ENCODE results near the gene INPP5F.

Gene INPP5F

GRCh38 chr10:119713744-119714483, 11.9 kb upstream of the INPP5F start:
- no peak overlapping the region for H3K27ac ChIP-seq
- TF ChIP-seq ZFX (IDR thresholded peaks at IDR 0.05; ENCODE audit: borderline replicate concordance), result no peak
- TF ChIP-seq, protein P1, sequence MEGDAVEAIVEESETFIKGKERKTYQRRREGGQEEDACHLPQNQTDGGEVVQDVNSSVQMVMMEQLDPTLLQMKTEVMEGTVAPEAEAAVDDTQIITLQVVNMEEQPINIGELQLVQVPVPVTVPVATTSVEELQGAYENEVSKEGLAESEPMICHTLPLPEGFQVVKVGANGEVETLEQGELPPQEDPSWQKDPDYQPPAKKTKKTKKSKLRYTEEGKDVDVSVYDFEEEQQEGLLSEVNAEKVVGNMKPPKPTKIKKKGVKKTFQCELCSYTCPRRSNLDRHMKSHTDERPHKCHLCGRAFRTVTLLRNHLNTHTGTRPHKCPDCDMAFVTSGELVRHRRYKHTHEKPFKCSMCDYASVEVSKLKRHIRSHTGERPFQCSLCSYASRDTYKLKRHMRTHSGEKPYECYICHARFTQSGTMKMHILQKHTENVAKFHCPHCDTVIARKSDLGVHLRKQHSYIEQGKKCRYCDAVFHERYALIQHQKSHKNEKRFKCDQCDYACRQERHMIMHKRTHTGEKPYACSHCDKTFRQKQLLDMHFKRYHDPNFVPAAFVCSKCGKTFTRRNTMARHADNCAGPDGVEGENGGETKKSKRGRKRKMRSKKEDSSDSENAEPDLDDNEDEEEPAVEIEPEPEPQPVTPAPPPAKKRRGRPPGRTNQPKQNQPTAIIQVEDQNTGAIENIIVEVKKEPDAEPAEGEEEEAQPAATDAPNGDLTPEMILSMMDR (IDR thresholded peaks at IDR 0.05), result no peak

DNA sequence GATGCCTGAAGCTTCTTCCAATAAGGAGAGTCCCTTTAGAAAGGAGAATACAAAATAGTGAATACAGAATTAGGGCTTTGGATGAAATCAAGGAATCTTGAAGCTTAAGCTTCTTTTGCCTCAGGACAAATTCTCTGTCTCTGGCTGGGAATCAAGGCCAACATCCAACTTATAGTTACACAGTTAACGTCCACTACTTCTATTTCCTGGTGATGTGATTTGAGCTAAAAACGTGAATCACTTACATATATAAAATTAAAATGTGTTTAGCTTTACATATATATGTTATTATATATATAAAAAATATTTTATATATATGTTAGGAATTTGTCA, 11.4 kb upstream of the INPP5F start:
- TF ChIP-seq ZFX (IDR thresholded peaks at IDR 0.05; ENCODE audit: borderline replicate concordance), result no peak
- TF ChIP-seq, protein P1 (IDR thresholded peaks at IDR 0.05), result no peak
- no peak overlapping the region for H3K27ac ChIP-seq

DNA sequence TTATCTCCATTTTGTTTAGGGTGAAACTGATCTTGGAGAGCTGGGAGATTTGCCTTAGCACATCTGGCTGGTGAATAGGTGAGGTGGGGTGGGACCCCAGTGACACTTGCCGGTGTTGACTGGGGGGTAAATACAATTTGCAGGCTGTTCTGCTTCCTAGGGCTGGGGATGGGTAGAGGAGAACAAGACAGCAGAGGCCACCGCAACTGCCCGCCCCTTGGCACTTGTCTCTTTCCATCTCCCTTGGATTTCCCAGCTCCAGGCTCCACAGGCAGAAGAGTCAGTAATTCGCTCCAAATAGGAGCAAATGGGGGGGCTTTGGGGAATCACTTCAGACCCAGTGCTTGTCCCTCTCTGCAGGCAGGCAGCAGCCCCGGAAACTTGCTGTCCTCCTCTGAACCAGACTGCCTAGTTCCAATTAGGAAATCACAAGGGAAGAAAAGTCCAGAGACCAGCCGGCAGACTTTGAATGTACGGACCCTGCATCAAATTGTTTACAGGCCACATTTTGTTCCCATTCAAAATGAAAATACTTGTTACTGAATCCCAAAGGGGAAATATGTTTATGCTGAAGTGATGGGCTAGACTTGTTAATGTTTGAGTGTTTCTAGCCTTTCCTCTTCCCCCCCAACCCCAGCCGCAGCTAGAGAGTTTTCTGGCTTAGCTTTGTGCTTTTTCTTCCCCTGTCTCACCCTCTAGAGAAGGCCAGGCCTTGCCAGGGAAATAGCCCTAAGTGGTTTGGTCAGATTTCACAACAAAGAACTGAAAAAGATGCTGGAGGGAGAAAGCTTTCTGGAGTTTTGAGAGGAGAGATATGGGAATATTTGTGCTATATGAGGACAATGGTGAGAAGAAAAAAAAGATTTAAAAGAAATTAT, 10.0 kb upstream of the INPP5F start:
- TF ChIP-seq, protein P1 (IDR thresholded peaks at IDR 0.05), result no peak
- TF ChIP-seq ZFX (IDR thresholded peaks at IDR 0.05; ENCODE audit: borderline replicate concordance), result no peak
- no peak overlapping the region for H3K27ac ChIP-seq

DNA sequence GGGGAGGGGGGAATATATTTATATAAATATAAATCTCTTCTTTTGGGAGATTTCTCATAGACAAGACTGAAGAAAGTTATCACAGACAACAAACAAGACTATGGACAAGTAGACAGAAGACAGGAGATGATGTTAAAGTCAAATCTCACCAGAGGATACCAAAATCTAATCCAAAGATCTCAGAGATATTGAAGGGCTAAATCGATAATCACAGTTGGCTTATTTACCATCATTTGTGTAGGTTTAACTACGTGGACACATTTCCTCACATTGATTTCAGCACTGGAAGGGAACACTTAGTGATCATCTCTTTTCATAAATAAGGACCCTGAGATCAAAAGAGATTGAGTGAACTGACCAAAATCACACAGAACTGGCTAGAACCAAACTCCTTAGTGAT, 2.7 kb upstream of the INPP5F start:
- TF ChIP-seq ZFX (IDR thresholded peaks at IDR 0.05; ENCODE audit: borderline replicate concordance), result no peak
- TF ChIP-seq, protein P1 (IDR thresholded peaks at IDR 0.05), result no peak
- no peak overlapping the region for H3K27ac ChIP-seq

DNA sequence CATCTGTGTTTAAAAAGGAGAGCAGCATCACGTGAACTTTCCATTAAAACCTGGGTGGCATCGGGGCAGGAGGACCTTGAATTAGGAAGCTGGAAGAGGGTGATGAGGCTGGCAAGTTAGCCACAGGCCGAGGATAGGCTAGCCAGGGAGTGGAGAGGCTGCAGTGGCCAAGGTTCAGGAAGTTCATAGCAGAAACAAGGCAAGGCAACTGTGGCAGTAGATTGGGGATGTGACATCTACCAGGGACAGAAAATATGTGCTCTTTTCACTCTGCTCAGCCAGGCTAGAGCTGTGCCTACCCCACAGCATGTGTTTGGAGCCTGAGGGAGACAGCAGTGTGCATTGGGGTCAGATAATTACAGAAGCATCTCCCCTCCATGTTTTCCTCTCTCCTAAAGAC, 2.2 kb upstream of the INPP5F start:
- no peak overlapping the region for H3K27ac ChIP-seq

GRCh38 chr10:119724593-119725516, 995 bp upstream of the INPP5F start:
- TF ChIP-seq, protein P1 (IDR thresholded peaks at IDR 0.05), result no peak
- TF ChIP-seq ZFX (IDR thresholded peaks at IDR 0.05; ENCODE audit: borderline replicate concordance), result no peak
- H3K27ac ChIP-seq, result peak overlapping the region; percentile 71

More for the DNA sequence above, 2.2 kb upstream of the INPP5F start:
- TF ChIP-seq, protein P1 (IDR thresholded peaks at IDR 0.05), result no peak
- no peak for TF ChIP-seq ZFX (IDR thresholded peaks at IDR 0.05; ENCODE audit: borderline replicate concordance)
